Right ventricle myocardium superior (tissue), 1 donor: ENCODE data around the gene TTC23. TPM values are rescaled to one million over a fixed set of nuclear protein-coding genes. Genes with fewer than 3 reads are reported as not detected.

ENCODE experiments used
- ATAC-seq: fragments of 200-7000 bp; cut with Tn5 transposase; one replicate; pipeline ENCODE4 v1.9.1; 2020; ENCODE audit warnings: mild to moderate bottlenecking; ENCODE audit not compliant: poor library complexity
- DNase-seq: peaks from one replicate; pipeline ENCODE4 v3.0.0-alpha.2; 2020
- intact Hi-C: fragments of 100-400 bp; cut with DNase I; formaldehyde crosslinking; loops from one replicate; pipeline ENCODE4 v1.11.2; 2022
- total RNA-seq: library from RNA; stranded (reverse); fragmentation: NEBNext Ultra II Directional; extraction: Animal tissue kit (Norgen Biotek cat#: 25700); gene quantifications from one replicate; pipeline ENCODE4 v1.2.1, GENCODE V29; 2021
- donor health status: DM: no; HTN: yes; CAD: no; lungs with severe emphysema.

The TTC23 gene
- total RNA-seq, 1 donor from 2014 or later: 8.7 TPM

- intact Hi-C loops: no loop called here
- DNase-seq (no peak), ATAC-seq (no peak)
Measured at GRCh38 chr15:99130765-99131440, 118.5 kb downstream of the TTC23 start.

DNA sequence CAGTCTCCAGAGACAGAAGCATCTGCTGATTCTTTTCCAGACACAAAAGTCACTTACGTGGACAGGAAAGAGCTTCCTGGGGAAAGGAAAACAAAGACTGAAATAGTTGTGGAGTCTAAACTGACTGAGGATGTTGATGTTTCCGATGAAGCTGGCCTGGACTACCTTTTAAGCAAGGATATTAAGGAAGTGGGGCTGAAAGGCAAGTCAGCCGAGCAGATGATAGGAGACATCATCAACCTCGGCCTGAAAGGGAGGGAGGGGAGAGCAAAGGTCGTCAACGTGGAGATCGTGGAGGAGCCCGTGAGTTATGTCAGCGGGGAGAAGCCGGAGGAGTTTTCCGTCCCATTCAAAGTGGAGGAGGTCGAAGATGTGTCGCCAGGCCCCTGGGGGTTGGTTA is 119.1 kb downstream of the TTC23 start:
- ATAC-seq (no peak), DNase-seq (no peak)
- intact Hi-C loops: no loop called here

- DNase-seq (no peak), ATAC-seq (no peak)
- intact Hi-C loops: no loop called here
Measured at GRCh38 chr15:99129644-99130043, 119.7 kb downstream of the TTC23 start.

DNA sequence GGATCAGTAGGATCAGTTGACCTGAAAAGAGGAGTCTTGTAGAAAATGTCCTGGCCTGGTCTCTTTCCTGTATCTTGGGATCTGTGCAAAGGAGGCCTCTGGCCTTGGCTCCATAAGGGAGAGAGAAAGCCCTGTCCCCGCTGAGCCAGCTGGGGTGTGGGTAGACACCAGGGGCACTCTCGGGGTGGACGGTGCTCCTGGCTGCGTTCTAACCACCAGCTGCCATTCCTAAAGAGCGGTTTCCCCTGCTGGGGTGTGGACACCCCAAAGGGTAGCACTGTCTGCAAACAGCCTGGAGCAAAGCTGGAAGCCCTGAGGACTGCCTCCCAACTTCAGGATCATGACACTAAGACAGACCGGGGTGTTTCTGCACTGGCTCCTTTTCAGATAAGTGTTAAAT is 121.0 kb downstream of the TTC23 start:
- intact Hi-C loops: no loop called here
- ATAC-seq (no peak), DNase-seq (no peak)

DNA sequence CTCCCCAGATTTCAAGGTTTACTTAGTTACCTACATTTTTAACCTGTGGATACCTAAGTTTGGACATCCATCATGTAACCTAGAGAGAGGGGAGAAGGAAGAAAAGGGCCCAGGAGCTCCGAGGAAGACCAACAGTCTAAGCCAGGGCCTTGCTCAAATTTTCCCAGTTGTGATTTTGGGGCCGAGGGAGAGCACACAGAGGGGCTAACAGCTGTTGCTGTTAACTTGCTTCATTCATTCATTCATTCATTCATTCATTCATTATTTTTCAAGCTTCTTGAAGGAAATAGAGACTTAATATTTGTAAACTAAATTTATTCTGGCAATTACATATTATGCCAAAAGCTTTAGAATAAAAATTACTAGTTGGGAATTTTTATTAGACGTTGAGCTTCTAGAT is 121.6 kb downstream of the TTC23 start:
- intact Hi-C loops: no loop called here
- DNase-seq (no peak), ATAC-seq (no peak)

GRCh38 chr15:99126930-99127329 is 122.5 kb downstream of the TTC23 start:
- no peak for ATAC-seq

GRCh38 chr15:99126131-99126588 is 123.2 kb downstream of the TTC23 start:
- intact Hi-C loops: no loop called here
- no peak for ATAC-seq
- DNase-seq: no peak

More at GRCh38 chr15:99126930-99127329, 122.5 kb downstream of the TTC23 start:
- intact Hi-C loops: no loop called here
- DNase-seq: no peak

DNA sequence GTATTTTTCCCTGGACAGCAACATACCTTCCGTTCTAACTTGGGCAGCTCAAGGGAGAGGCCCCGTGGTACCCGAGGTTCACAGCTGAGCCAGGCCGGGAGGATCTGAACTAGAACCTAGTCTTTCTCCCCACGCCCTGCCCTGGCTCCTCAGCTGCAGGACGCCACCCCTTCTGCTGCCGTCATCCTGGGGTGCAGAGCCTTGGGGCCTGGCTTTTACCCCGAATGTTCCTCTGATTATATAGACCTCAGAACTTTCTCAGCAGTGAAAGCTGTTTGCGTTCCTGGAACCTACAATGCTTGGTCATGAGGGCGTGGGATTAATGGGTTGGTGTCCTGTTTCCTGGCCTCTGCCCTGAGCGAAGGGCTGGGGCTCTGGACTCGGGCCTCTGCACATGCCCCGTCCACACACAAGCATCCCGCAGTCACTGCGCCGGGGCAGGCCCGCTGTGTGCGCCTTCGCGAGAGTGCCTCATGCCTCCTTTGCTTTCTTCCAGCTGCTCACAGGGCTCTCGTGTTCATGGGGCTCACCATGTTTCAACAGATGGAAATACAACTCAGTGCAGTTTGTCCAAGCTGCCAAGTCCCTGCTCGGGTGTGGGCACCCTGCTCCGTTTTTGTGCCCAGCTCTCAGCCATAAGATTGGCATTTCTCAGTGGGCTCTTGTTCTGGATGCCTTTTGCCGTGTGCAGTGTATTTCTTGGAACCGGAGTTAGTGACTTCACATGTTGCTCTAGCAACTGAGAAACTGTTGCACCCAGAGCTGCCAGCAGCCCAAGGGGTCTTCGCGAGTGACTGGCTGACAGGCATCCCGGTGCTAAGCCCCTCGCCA is 124.1 kb downstream of the TTC23 start:
- intact Hi-C loops: no loop called here
- DNase-seq (no peak), ATAC-seq (peak; percentile 6)

DNA sequence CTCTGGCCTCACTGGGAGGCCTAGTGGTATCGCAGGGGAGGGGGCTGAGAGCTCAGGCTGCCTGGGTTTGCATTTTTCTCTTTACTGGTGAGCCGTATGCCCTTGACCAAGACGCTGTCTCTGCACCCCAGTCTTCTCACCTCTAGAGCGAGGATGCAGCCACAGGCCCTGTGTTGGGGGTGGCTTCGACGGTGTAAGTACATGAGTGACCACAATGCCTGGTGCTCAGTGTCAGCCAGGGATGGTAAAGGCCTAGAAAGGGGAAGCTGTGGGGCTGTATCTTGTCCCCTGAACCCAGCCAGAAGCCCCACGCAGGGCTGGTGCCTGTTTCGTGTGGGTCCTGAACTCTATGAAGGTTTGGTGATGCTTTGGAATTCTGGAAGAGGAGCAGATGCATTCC is 124.7 kb downstream of the TTC23 start:
- no peak for ATAC-seq
- intact Hi-C loops: no loop called here
- no peak for DNase-seq

DNA sequence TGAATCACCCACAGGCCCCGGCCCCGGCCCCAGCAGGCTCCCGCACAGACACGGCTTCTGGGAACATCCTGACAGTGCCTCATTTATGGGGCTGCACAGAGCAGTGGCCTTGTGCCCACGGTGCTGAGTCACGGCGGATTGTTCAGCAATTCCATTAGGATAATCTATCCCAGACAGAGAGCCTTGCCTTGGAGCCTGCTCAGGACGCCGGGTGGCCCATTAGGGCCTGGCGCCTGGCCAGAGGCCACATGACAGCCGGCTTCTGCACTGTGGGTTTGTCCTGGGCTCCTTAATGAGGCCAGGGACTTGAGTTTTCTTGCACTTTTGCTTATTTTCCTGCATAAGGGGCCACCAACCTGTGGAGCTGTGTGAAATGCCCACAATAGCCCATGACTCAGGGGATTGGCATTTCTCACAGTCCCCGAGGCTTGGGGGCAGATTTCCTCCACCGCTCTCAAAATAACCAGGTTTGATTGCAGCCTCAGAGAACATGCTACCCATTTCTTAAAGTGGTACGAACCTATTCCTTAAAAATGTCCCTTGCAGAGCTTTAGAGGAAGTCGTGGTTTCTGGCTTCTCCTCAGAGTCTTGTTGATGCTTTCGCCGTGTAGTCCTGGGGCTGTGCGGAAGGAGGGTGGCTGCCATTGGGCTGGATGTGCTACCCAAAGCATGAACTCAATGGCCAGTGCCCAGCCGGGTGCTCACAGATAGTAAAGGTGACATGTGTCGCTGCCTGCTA is 125.5 kb downstream of the TTC23 start:
- DNase-seq: peak; percentile 91
- intact Hi-C loops: no loop called here
- ATAC-seq: peak; percentile 90

- ATAC-seq (peak; percentile 28), DNase-seq (no peak)
- intact Hi-C loops: no loop called here
Measured at GRCh38 chr15:99122831-99123712, 126.3 kb downstream of the TTC23 start.

DNA sequence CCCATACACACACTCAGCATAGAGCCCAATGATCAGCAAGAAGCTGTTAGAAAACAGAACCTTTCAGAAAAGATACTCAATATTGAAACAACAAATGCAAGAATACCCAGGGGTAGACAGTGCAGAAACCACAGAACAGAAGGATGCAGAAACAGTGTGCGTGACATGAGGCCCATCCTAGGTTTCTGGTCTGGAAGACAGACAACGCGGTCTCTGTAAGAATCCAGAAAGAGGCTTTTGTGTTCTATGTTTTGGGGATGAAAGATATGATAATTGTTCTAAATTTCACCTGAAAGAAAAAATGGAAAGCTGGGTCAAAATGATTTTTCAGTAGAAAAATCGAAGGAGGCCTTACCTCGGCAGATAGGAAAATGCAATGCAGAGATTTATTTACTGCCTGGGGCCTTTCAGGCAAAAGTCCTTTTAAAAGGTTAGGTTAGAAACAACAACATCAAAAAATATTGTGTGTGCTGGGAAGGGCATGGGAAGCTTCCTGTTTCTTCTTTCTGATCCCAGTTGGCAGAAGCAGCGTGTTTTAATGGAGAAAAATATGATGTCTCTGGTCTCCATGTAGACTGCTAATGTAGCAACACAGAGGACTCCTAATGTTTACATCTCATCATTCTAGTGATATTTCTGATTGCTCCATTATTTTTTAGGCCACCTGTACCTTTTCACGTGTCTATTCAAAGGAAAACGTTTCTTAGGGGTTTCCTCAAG is 127.5 kb downstream of the TTC23 start:
- ATAC-seq: no peak
- no peak for DNase-seq
- intact Hi-C loops: no loop called here

DNA sequence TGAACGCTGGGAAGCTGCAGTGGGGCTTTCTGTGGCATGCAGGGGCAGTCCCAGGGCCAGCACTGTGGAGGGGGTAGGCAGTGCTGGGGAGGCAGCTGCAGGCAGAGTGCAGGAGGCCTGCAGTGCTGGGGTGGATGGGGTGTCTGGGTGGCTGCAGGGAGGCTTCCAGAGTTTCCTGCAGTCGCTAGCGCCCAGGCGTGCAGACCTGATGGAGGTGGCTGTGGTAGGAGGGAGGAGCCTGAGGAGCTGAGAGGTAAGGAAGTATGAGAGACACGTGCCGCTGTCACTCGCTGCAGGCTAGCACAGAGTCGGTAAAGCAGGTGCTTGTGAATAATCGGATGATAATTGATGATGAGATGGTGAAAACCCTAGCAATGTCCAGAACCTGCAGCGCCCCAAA is 128.2 kb downstream of the TTC23 start:
- no peak for DNase-seq
- intact Hi-C loops: no loop called here
- ATAC-seq: no peak

- ATAC-seq (no peak), DNase-seq (no peak)
- intact Hi-C loops: no loop called here
Measured at GRCh38 chr15:99120050-99120777, 129.2 kb downstream of the TTC23 start.

DNA sequence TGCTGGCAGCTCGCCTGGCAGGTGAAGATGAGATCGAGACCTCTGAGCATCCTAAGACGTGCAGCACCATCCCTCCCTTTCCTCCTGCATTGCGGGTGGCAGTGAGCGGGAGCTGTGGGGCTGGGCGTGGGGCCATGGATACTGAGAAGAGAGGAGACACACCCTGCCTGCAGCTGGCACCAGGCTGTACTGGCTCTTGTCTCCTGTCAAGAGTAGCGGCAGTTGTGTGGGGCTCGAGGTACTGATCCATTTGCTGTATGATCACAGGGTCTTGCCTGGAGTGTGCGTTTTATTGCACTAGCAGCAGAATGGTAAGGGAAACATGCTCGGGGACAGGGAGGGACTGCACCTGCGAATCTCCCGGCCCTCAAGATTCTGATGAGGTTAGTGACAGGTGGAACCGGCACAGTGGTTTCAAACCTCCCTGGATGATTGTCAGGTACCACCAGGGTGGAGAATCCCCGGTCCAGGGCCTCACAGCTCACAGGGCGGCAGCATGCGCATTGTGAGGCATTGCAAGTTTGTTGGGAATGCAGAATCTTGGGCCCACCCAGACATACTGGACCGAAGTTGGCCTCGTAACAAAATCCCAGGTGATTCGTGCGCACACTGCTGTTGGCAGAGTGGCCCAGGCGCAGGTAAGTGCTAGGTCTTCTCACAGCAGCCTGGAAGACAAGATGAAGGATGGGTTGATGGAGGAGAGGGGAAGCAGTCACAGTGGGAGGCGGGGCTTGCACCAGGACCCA is 130.4 kb downstream of the TTC23 start:
- intact Hi-C loops: no loop called here
- DNase-seq: peak; percentile 65
- peak; percentile 15 for ATAC-seq

DNA sequence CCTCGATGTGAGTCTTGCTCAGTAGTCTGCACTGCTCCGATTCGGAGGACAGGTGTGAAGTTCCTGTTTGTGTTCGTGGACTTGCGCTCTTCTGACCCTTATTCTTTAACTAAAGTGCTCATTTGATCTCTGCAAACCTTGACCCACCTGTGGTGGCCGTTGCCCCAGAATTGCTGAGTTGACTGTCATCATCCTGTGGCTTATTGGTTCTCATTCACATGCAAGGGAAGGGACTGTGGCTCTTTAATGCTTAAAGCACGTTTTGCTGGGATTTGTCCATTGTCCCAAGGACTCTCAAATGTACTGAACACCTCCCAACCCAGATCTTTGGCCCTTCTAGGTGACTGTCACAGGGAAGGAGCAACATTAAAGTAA is 131.1 kb downstream of the TTC23 start:
- intact Hi-C loops: no loop called here
- DNase-seq: no peak
- ATAC-seq: no peak
